ENCODE results near the gene LSM5.
"Not testable (repeated sequence)": the region's sequence is repeated elsewhere in the genome, so short reads cannot be mapped to it uniquely, and the experiment has no call there.

Gene LSM5

GRCh38 chr7:32502728-32503127, 12.5 kb upstream of the LSM5 start:
- no peak for DNase-seq

- no peak for DNase-seq
Measured at GRCh38 chr7:32501522-32501921, 11.3 kb upstream of the LSM5 start.

GRCh38 chr7:32500922-32501341, 10.8 kb upstream of the LSM5 start:
- no peak for DNase-seq

GRCh38 chr7:32500216-32500615, 10.0 kb upstream of the LSM5 start:
- not testable (repeated sequence) for DNase-seq

GRCh38 chr7:32499755-32500154, 9.6 kb upstream of the LSM5 start:
- not testable (repeated sequence) for DNase-seq

- DNase-seq, result no peak
Measured at GRCh38 chr7:32496052-32496813, 6.1 kb upstream of the LSM5 start.

- peak; percentile 99 for DNase-seq
Measured at GRCh38 chr7:32495298-32496051, 5.3 kb upstream of the LSM5 start, which contains the start of gene AVL9. Gene AVL9 (plus strand): TSS chr7:32495489. CDS start chr7:32495710, 221 bp downstream.

- DNase-seq, result no peak
Measured at GRCh38 chr7:32494946-32495297, 4.7 kb upstream of the LSM5 start.

GRCh38 chr7:32489788-32490126, 423 bp downstream of the LSM5 start:
- no peak for DNase-seq

GRCh38 chr7:32481921-32482320, 8.3 kb downstream of the LSM5 start:
- DNase-seq, result no peak

GRCh38 chr7:32481176-32481575, 9.0 kb downstream of the LSM5 start:
- no peak for DNase-seq

GRCh38 chr7:32479574-32480200, 10.5 kb downstream of the LSM5 start:
- DNase-seq, result no peak

GRCh38 chr7:32477649-32477980, 12.6 kb downstream of the LSM5 start:
- DNase-seq, result no peak

- DNase-seq, result no peak
Measured at GRCh38 chr7:32476816-32477648, 13.1 kb downstream of the LSM5 start.

- no peak for DNase-seq
Measured at GRCh38 chr7:32474008-32474407, 16.2 kb downstream of the LSM5 start.

- DNase-seq, result no peak
Measured at GRCh38 chr7:32472015-32472414, 18.2 kb downstream of the LSM5 start.

GRCh38 chr7:32470871-32471270, 19.3 kb downstream of the LSM5 start:
- no peak for DNase-seq

- not testable (repeated sequence) for DNase-seq
Measured at GRCh38 chr7:32470004-32470403, 20.2 kb downstream of the LSM5 start.

GRCh38 chr7:32464641-32465416, 25.4 kb downstream of the LSM5 start:
- not testable (repeated sequence) for DNase-seq

GRCh38 chr7:32462977-32463376, 27.2 kb downstream of the LSM5 start:
- DNase-seq, result no peak

- no peak for DNase-seq
Measured at GRCh38 chr7:32462451-32462850, 27.7 kb downstream of the LSM5 start.

GRCh38 chr7:32461484-32461883, 28.7 kb downstream of the LSM5 start:
- no peak for DNase-seq
